HCT116 (cell line): ENCODE results near the gene FAM210B. TPM values are rescaled to one million over a fixed set of nuclear protein-coding genes. Genes with fewer than 3 reads are reported as not detected.

Experiments
- ATAC-seq: fragments of 200-7000 bp; cut with Tn5 transposase; 2 replicates; pipeline ENCODE4 v1.9.1; 2020; ENCODE audit warnings: mild to moderate bottlenecking, moderate library complexity
- BruUV-seq: library from RNA; stranded (reverse); fragments of 400-500 nt; replicated peaks from 2 replicates; lab custom pipeline; 2021; lab: Mats Ljungman, UMichigan
- CTCF ChIA-PET: fragments of 300-600 bp; sonication (Branson Sonifier 250); formaldehyde crosslinking; loops from one replicate; lab custom pipeline; 2021; ENCODE audit warnings: antibody characterized with exemption; lab: Charles Lee
- POLR2A ChIA-PET: fragments of 300-600, 350-600 bp; sonication (Branson Sonifier 250); formaldehyde crosslinking; loops from one replicate; lab custom pipeline; 2021; ENCODE audit warnings: antibody characterized with exemption; lab: Charles Lee
- RAD21 ChIA-PET, 2 experiments: fragments of 300-600 bp; sonication (Branson Sonifier 250); formaldehyde crosslinking; loops; one replicate each; lab custom pipeline; 2023; ENCODE audit warnings: low total read pairs in 2 of 2; ENCODE audit not compliant: uncharacterized antibody in 2 of 2, unreplicated experiment in 2 of 2, low non-redundant PET in 1 of 2; lab: Charles Lee
- DNase-seq: peaks from one replicate; pipeline ENCODE4 v3.0.0-alpha.2; 2010; ENCODE audit warnings: low read depth, low spot score
- H2AFZ ChIP-seq: fragments of 200-600 bp; shearing (Covaris generic), sonication (generic); 2 replicates; pipeline ENCODE4 v1.6.1; 2017; ENCODE audit warnings: low read depth, mixed run types, mixed read lengths, antibody characterized with exemption, low read length; ENCODE audit not compliant: poor library complexity, severe bottlenecking
- H3K27ac ChIP-seq: 2 replicates; pipeline ENCODE4 v1.5.1; 2012; ENCODE audit warnings: low read depth, low read length
- H3K27me3 ChIP-seq: fragments of 200-600 bp; sonication (generic); 2 replicates; pipeline ENCODE4 v1.6.1; 2016; ENCODE audit warnings: mixed run types, low read length, mixed read lengths; ENCODE audit not compliant: insufficient read depth
- H3K36me3 ChIP-seq, 2 experiments: fragments of 200-500 bp in 1 of 2; fragments of 200-600 bp in 1 of 2; sonication (Bioruptor generic) in 1 of 2; sonication (generic) in 1 of 2; 2 replicates each; pipeline versions ENCODE4 v1.5.1 to v1.6.1; 2014 to 2016; ENCODE audit warnings: low read length in 2 of 2, inconsistent platforms in 1 of 2, mixed read lengths in 1 of 2, mixed run types in 1 of 2; ENCODE audit not compliant: insufficient read depth in 2 of 2, control insufficient read depth in 1 of 2
- H3K4me1 ChIP-seq, 2 experiments: fragments of 200-600 bp in 1 of 2; sonication (generic) in 1 of 2; 2 replicates each; pipeline versions ENCODE4 v1.5.1 to v1.6.1; 2012 to 2017; ENCODE audit warnings: low read length in 2 of 2, inconsistent platforms in 1 of 2, mild to moderate bottlenecking in 1 of 2, mixed read lengths in 1 of 2, mixed run types in 1 of 2, moderate library complexity in 1 of 2; ENCODE audit not compliant: insufficient read depth in 2 of 2, control insufficient read depth in 1 of 2
- H3K4me2 ChIP-seq: fragments of 200-600 bp; sonication (generic); 2 replicates; pipeline ENCODE4 v1.6.1; 2017; ENCODE audit warnings: mixed run types, low read length, mixed read lengths
- H3K4me3 ChIP-seq, 2 experiments: fragments of 200-600 bp in 1 of 2; sonication (generic) in 1 of 2; replicated peaks in 1 of 2; 2 replicates each; pipeline ENCODE4 v1.5.1; 2011 to 2016; ENCODE audit warnings: low read length in 2 of 2, control low read depth in 1 of 2, low read depth in 1 of 2, mild to moderate bottlenecking in 1 of 2, mixed read lengths in 1 of 2, mixed run types in 1 of 2
- H3K79me2 ChIP-seq: fragments of 200-600 bp; sonication (generic); 2 replicates; pipeline ENCODE4 v1.6.1; 2017; ENCODE audit warnings: mild to moderate bottlenecking, mixed run types, low read length, moderate library complexity, mixed read lengths; ENCODE audit not compliant: insufficient read depth
- H3K9ac ChIP-seq: fragments of 200-600 bp; sonication (generic); 2 replicates; pipeline ENCODE4 v1.6.1; 2016; ENCODE audit warnings: low read length, mixed read lengths
- H3K9me2 ChIP-seq: fragments of 200-600 bp; sonication (generic), shearing (Covaris generic); 2 replicates; pipeline ENCODE4 v1.6.1; 2017; ENCODE audit warnings: mixed run types, mild to moderate bottlenecking, moderate library complexity; ENCODE audit not compliant: insufficient read depth
- H3K9me3 ChIP-seq, 2 experiments: fragments of 200-500 bp in 1 of 2; fragments of 200-600 bp in 1 of 2; sonication (Bioruptor generic) in 1 of 2; sonication (generic) in 1 of 2; 2 replicates each; pipeline ENCODE4 v1.6.1; 2014 to 2017; ENCODE audit warnings: low read length in 2 of 2, mixed read lengths in 2 of 2, inconsistent platforms in 1 of 2, low read depth in 1 of 2, mild to moderate bottlenecking in 1 of 2, mixed run types in 1 of 2, moderate library complexity in 1 of 2; ENCODE audit not compliant: control insufficient read depth in 1 of 2, insufficient read depth in 1 of 2
- H4K20me1 ChIP-seq: fragments of 200-600 bp; sonication (generic), shearing (Covaris generic); 2 replicates; pipeline ENCODE4 v1.6.1; 2017; ENCODE audit warnings: mixed run types, mild to moderate bottlenecking, moderate library complexity; ENCODE audit not compliant: insufficient read depth
- CEBPB ChIP-seq: IDR thresholded peaks from 2 replicates; pipeline ENCODE4 v1.6.1; 2012; ENCODE audit warnings: low read depth
- EGR1 ChIP-seq: IDR thresholded peaks from 2 replicates; pipeline ENCODE4 v1.6.1; 2012; ENCODE audit warnings: low read depth
- ELF1 ChIP-seq: IDR thresholded peaks from 2 replicates; pipeline ENCODE4 v1.6.1; 2012; ENCODE audit warnings: low read depth, borderline replicate concordance
- EZH2 ChIP-seq: fragments of 200-600 bp; sonication (generic); IDR thresholded peaks from 2 replicates; pipeline ENCODE4 v1.6.1; 2017; ENCODE audit warnings: antibody characterized with exemption, mixed run types
- EZH2phosphoT487 ChIP-seq: fragments of 200-600 bp; IDR thresholded peaks from 2 replicates; pipeline ENCODE4 v1.6.1; 2018; ENCODE audit warnings: antibody characterized with exemption, borderline replicate concordance
- FOSL1 ChIP-seq: IDR thresholded peaks from 2 replicates; pipeline ENCODE4 v1.6.1; 2012; ENCODE audit warnings: low read depth
- POLR2A ChIP-seq: IDR thresholded peaks from 2 replicates; pipeline ENCODE4 v1.7.0; 2011; ENCODE audit warnings: borderline replicate concordance; ENCODE audit not compliant: insufficient read depth, insufficient read length; ENCODE audit errors: extremely low read depth
- POLR2AphosphoS5 ChIP-seq: IDR thresholded peaks from 2 replicates; pipeline ENCODE4 v1.6.1; 2011; ENCODE audit warnings: mild to moderate bottlenecking, low read depth, low read length, moderate library complexity
- SIN3A ChIP-seq: IDR thresholded peaks from 2 replicates; pipeline ENCODE4 v1.6.1; 2012; ENCODE audit warnings: low read depth
- YY1 ChIP-seq: IDR thresholded peaks from 2 replicates; pipeline ENCODE4 v1.6.1; 2011; ENCODE audit warnings: low read length, low read depth, moderate library complexity, mild to moderate bottlenecking; ENCODE audit not compliant: insufficient replicate concordance; ENCODE audit errors: extremely low read depth
- intact Hi-C: fragments of 100-400 bp; cut with micrococcal nuclease; formaldehyde crosslinking; loops from 2 replicates; pipeline ENCODE4 v1.10.0; 2022
- total RNA-seq: library from RNA; stranded (reverse); gene quantifications from one replicate; pipeline ENCODE4 v1.2.1, GENCODE V29; 2021; ENCODE audit not compliant: unreplicated experiment
- TF ChIP-seq, protein P1 (sequence below): IDR thresholded peaks from 2 replicates; pipeline ENCODE4 v1.6.1; 2012; ENCODE audit warnings: low read depth

Gene FAM210B
- total RNA-seq, 1 experiment from 2014 or later: 12.0 TPM

DNA sequence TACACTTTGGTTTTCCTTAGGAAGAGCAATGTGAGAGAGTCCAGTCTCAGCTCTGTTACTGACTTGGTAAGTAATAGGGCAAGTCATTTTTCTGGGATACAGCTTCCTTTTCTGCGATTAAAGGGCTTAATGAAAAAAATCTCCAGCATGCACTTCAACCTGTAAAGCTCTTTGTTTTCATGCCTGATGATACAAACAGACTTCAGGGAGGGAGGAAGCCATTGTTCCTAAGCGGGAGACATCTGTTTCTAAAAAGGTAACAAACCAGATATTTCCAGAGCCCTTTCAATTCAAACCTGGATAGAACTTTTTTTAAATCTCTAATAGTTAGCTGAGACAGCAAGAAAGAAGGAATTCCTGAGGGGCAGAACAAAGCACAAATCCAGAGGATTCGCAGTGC is 48.1 kb downstream of the FAM210B start:
- Histone ChIP-seq H3K36me3 (peaks cover 30 to 48% of the 10 kb centered on the region in 2 experiments), H4K20me1 (no peaks in the 10 kb centered on the region), H3K27me3 (no peaks in the 10 kb centered on the region), H3K9me3 (no peaks in the 10 kb centered on the region), H3K4me2 (no peak overlapping the region), H3K4me1 (no peaks in the 10 kb centered on the region), H3K9me2 (no peaks in the 10 kb centered on the region), H3K27ac (no peak overlapping the region), H3K9ac (no peak overlapping the region), H3K79me2 (peaks cover 34% of the 10 kb centered on the region), H2AFZ (no peak overlapping the region), H3K4me3 (no peak overlapping the region)
- DNase-seq (no peak), ATAC-seq (no peak)
- intact Hi-C loops: no loop called here
- ChIA-PET CTCF (no interaction called here), POLR2A (no interaction called here), RAD21 (no interaction called here)
- BruUV-seq: no TSS peak
- TF ChIP-seq ELF1: no peak
- no peak for TF ChIP-seq FOSL1
- no peak for TF ChIP-seq EZH2phosphoT487
- no peak for TF ChIP-seq POLR2A
- no peak for TF ChIP-seq EGR1
- TF ChIP-seq POLR2AphosphoS5: no peak
- TF ChIP-seq SIN3A: no peak
- TF ChIP-seq, protein P1, sequence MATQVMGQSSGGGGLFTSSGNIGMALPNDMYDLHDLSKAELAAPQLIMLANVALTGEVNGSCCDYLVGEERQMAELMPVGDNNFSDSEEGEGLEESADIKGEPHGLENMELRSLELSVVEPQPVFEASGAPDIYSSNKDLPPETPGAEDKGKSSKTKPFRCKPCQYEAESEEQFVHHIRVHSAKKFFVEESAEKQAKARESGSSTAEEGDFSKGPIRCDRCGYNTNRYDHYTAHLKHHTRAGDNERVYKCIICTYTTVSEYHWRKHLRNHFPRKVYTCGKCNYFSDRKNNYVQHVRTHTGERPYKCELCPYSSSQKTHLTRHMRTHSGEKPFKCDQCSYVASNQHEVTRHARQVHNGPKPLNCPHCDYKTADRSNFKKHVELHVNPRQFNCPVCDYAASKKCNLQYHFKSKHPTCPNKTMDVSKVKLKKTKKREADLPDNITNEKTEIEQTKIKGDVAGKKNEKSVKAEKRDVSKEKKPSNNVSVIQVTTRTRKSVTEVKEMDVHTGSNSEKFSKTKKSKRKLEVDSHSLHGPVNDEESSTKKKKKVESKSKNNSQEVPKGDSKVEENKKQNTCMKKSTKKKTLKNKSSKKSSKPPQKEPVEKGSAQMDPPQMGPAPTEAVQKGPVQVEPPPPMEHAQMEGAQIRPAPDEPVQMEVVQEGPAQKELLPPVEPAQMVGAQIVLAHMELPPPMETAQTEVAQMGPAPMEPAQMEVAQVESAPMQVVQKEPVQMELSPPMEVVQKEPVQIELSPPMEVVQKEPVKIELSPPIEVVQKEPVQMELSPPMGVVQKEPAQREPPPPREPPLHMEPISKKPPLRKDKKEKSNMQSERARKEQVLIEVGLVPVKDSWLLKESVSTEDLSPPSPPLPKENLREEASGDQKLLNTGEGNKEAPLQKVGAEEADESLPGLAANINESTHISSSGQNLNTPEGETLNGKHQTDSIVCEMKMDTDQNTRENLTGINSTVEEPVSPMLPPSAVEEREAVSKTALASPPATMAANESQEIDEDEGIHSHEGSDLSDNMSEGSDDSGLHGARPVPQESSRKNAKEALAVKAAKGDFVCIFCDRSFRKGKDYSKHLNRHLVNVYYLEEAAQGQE: no peak
- TF ChIP-seq CEBPB: no peak
- TF ChIP-seq YY1: no peak
- TF ChIP-seq EZH2: no peak
